ENCODE results near the gene RRAS2.
"Not testable (repeated sequence)": the region's sequence is repeated elsewhere in the genome, so short reads cannot be mapped to it uniquely, and the experiment has no call there.

Gene RRAS2

DNA sequence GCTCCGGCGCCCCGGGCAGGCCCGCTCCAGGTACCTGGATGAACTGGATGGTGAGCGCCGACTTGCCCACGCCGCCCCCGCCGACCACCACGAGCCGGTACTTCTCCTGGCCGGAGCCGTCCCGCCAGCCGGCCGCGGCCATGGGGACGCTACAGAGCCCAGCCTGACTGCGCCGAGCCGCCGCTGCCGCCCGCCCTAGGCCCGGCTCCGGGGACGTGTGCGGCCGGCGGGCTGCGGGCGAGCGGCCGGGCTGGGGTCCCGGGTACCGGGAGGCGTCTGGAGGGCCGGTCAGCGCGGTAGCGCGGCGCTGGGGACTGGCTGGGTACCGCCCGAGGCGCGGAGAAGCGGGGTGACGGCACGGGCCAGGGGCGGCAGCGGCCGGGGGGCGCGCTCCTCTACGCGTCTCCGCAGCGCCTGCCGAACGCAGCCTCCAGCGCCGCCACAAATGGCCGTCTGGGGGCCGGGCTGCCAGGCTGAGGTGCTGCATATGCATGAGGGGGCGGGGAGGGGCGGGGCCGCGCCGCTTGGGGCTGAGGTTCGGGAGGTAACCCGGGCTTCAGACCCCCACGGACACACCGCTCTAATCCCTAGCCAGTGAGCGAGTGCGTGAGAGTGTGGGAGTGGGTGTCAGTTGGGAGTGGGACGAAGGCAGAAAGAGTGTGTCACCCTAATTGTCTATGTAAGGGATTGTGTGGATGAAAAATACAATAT lies at the start of gene RRAS2:
RRAS2 (minus strand) TSS at position 455 of the 711 bp plus-strand sequence; CDS start at position 142, 313 bp downstream.
- FAIRE-seq: no peak

DNA sequence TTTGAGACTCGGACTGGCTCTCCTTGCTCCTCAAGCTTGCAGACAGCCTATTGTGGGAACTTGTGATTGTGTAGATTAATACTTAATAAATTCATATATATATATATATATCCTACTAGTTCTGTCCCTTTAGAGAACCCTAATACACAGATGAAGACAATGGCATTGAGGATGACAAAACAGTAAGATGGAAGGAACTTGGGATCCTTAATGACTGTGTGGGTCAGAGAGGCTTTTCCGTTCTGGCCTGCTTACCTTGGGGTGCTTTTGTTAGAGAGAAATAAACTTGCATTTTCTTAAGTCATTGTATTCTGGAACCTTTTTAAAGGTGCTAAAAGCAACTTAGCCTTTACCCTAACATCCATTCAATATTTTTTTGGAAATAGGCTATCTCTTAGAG lies 49.6 kb upstream of the RRAS2 start:
- no peak for FAIRE-seq

DNA sequence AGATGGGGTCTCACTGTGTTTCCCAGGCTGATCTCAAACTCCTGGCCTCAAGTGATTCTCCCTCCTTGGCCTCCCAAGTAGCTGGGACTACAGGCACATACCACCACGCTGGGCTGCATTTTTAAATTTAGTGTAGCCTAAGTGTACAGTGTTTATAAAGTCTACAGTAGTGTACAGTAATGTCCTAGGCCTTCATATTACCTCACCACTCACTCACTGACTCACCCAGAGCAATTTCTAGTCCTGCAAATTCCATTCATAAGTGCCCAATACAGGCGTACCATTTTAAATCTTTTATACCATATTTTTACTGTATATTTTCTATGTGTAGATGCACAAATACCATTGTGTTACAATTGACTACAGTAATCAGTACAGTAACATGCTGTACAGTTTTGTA lies 47.1 kb upstream of the RRAS2 start:
- FAIRE-seq: not testable (repeated sequence)

DNA sequence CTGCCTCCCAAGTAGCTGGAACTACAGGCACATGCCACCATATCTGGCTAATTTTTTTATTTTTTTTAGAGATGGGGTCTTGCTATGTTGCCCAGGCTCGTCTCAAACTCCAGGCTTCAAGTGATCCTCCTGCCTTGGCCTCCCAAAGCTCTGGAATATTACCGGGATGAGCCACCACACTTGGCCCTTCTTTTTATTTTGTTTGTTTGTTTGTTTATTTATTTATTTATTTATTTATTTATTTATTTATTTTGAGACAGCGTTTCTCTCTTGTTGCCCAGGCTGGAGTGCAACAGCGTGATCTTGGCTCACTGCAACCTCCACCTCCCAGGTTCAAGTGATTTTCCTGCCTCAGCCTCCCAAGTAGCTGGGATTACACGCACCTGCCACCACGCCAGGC lies 44.5 kb upstream of the RRAS2 start:
- not testable (repeated sequence) for FAIRE-seq

- FAIRE-seq: no peak
These were observed 40.1 kb upstream of the RRAS2 start for GRCh38 chr11:14399087-14399486.

- FAIRE-seq: no peak
These were observed 37.3 kb upstream of the RRAS2 start for GRCh38 chr11:14396273-14396672.

DNA sequence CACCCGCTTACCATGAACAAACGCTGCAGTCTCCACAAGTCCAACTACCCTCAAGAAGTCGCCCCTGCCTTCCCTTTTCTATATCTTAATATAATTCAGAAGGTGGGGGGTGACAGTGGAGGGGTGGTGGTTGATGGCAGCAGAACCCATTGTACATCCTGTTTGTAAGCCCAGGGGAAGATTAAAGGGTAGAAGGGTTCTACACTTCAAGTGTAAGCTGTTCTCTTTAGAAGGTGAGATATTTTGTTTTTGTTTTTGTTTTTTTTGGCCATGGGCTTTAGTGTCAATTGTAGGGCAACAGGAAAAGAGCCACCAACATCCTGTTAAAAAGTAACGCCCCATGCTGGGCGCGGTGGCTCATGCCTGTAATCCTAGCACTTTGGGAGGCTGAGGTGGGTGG lies 34.9 kb upstream of the RRAS2 start:
- no peak for FAIRE-seq

DNA sequence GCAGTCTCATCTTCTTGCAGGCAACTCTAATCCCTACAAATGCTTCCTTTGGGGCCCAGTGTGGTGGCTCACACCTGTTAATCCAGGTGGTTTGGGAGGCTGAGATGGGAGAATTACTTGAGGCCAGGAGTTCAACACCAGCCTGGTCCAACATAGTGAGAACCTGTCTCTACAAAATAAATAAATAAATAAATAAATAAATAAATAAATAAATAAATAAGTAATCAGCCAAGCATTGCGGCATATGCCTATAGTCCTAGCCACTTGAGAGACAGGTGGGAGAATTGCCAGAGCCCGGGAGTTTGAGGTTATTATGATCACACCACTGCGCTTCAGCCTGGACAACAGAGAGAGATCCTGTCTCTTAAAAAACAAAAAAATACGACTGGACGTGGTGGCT lies 34.1 kb upstream of the RRAS2 start:
- FAIRE-seq: no peak

DNA sequence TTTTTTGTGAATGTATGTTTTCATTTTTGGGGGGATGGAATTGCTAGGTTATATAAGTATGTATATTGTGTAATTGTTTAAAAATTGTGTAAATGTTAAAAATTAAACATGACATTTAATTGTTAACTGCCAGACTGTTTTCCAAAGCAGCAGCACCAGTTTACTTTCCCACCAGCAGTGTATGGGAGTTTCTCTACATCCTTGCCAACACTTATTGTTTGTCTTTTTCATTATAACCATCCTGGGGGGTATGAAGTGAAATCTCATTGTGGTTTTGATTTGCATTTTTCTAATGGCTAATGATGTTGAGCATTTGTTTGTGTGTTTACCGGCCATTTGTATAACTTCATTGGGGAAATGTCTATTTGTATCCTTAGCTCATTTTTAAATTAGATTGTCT lies 31.7 kb upstream of the RRAS2 start:
- FAIRE-seq: no peak

- no peak for FAIRE-seq
These were observed 29.4 kb upstream of the RRAS2 start for GRCh38 chr11:14388352-14388751.

GRCh38 chr11:14386895-14387480 lies 28.0 kb upstream of the RRAS2 start:
- no peak for FAIRE-seq

GRCh38 chr11:14386081-14386480 lies 27.1 kb upstream of the RRAS2 start:
- FAIRE-seq: no peak

DNA sequence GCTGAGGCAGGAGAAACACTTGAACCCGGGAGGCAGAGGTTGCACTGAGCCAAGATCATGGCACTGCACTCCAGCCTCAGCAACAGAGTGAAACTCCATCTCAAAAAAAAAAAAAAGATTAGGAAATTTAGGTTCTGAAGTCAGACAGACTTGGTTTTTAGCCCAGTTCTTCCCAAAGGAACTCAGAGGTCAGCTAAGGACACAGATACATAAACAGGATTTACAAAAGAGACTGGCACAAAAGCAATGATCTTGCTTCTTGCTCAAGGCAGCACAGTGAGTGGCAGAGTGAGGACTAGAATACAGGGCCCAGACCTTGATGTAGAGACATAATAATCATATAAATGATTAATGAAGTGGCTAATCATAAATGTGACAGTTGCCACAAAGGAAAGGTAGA lies 25.4 kb upstream of the RRAS2 start:
- FAIRE-seq: no peak

DNA sequence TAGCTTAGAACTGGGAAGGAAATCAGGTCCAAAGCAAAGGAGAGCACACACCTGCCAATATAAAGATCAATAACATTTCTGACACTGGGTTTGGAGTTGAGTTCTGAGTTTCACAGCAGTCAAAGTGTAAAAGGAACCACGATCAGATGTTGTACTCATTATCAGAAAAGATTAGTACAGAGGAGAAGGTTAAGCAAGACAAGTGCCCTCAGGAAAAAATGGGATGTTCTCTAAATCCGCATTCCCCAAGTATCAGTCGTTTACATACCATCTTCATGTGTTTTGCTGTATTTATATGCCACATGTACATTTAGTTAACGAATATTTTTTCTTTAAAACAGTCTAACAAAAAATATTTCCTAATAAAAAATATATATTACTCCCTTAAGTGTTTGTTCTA lies 23.0 kb upstream of the RRAS2 start:
- FAIRE-seq: no peak

GRCh38 chr11:14380947-14381561 lies 22.1 kb upstream of the RRAS2 start:
- FAIRE-seq: no peak

- FAIRE-seq: no peak
These were observed 21.3 kb upstream of the RRAS2 start for GRCh38 chr11:14380125-14380936.

DNA sequence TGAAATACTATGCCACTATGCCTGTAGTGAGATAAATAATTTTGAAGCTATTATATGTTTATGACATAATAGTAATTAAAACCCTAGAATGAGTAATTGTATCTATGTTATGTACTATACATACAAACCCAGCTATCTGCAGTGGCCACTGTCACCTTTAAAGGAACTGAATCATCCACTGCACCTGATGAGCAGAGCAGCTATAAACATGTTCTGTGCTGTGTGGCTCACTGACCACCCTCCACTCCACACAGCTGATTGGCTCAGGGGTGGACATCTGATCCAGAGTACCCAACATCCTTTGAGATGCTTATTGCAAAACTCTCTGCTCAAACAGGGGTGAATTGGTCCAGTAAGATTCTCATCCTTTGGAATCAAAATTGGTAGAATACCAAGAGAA lies 19.2 kb upstream of the RRAS2 start:
- FAIRE-seq: no peak

GRCh38 chr11:14376920-14377319 lies 17.9 kb upstream of the RRAS2 start:
- no peak for FAIRE-seq

DNA sequence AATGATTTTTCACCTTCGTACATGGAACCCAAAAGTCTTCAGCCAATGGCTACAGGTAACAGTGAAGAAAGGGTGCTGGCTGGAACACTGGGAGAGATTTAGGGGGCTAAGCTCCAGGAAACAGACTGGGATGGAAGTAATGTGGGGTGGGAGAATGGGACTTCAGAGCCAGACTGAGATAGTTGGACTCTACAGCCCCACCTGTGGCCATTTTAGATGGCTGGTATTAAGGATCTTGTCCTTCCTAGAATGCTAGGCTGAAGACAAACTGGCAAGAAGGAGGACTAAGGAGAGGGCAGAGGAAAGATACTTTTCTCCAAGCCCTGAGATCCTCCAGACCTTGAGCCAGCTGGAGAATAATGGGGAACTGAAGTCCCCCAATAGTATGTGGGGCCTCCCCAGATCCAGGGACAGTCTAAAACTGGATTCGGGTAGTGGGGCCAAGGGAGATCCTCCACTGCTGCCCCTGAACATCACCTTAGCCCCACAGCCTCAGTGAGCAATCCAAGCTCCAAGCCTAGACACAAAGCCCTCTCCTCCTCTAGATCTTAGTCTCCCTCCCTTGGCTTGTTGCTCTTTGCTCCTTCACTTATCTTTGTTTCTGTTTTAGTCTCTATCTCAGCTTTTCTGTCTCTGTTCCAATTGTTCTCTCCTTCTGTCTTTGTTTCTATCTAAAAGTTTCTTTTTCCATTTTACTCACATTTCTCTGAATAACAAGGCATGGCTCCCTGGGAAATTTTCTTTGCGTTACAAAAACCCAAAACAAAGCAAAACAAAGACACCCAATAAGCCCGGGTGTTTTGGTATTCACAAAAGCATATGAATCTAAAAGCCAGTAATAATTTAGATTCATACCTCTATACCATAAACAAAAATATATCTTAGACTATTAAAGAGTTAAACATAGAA lies 16.2 kb upstream of the RRAS2 start:
- FAIRE-seq: no peak

- no peak for FAIRE-seq
These were observed 15.1 kb upstream of the RRAS2 start for GRCh38 chr11:14373941-14374646.

DNA sequence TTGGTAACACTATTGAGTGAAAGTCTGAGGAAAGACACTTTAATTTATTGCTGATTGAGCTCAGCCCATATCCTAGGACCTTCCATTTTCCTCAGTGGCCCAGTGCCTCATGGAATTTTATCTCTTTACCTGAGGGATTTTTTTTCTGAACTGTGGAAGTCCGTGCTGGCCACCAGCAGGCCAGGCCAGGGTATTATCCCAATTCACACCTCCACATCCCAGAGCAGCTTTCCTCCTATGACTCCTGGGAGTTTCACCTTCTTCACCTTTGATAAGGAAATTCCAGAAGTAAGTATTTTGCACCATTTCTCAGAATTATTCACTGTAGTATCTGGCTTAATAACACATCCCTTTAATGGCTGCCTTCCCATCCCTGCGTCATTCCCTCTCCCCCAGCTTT lies 13.0 kb upstream of the RRAS2 start:
- no peak for FAIRE-seq

DNA sequence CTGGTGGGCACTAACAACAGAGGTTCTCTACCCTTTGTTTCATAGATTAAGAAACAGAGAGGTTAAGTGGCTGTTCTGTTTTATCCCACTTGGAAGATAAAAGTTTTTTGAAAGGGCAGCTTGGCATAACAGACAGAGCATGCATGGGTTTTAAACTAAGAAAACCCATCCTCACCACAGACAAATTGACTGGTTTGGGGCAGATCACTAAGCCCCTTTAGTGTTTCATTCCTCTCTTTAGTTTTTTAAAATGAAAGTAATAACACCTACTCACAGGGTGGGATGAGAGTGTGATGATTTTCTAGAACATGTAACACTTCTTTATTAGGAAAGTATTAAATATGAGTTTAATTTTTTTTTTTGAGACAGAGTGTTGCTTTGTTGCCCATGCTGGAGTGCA lies 12.3 kb upstream of the RRAS2 start:
- no peak for FAIRE-seq

Measured in A204.1 (cell line).